Parathyroid adenoma (tissue), 2 donors: Measurements from ENCODE around the gene PDGFD.

ENCODE experiments used
- H2AFZ ChIP-seq: fragments of 300-600 bp; sonication (generic); one replicate; pipeline ENCODE4 v1.7.0; 2017; ENCODE audit warnings: antibody characterized with exemption, mild to moderate bottlenecking
- H3K27ac ChIP-seq: fragments of 300-600 bp; sonication (generic); one replicate; pipeline ENCODE4 v1.7.0; 2017
- H3K27me3 ChIP-seq: fragments of 300-600 bp; sonication (generic); one replicate; pipeline ENCODE4 v1.7.0; 2017; ENCODE audit warnings: low read length; ENCODE audit not compliant: control insufficient read depth, insufficient read depth
- H3K36me3 ChIP-seq: fragments of 300-600 bp; sonication (generic); one replicate; pipeline ENCODE4 v1.7.0; 2017; ENCODE audit warnings: low read length; ENCODE audit not compliant: control insufficient read depth, insufficient read depth
- H3K4me1 ChIP-seq: fragments of 300-600 bp; sonication (generic); one replicate; pipeline ENCODE4 v1.7.0; 2017; ENCODE audit warnings: control low read depth
- H3K4me2 ChIP-seq: fragments of 300-600 bp; sonication (generic); one replicate; pipeline ENCODE4 v1.7.0; 2017; ENCODE audit warnings: low read length
- H3K4me3 ChIP-seq: fragments of 300-600 bp; sonication (generic); one replicate; pipeline ENCODE4 v1.7.0; 2017; ENCODE audit warnings: low read depth, low read length
- H3K79me2 ChIP-seq: fragments of 300-600 bp; sonication (generic); one replicate; pipeline ENCODE4 v1.7.0; 2017; ENCODE audit warnings: control low read depth
- H3K9ac ChIP-seq: fragments of 300-600 bp; sonication (generic); one replicate; pipeline ENCODE4 v1.7.0; 2017; ENCODE audit warnings: mild to moderate bottlenecking
- H3K9me3 ChIP-seq: fragments of 300-600 bp; sonication (generic); one replicate; pipeline ENCODE4 v1.7.0; 2017; ENCODE audit warnings: low read length; ENCODE audit not compliant: control insufficient read depth
- TF ChIP-seq, protein P1 (sequence below): fragments of 300-600 bp; sonication (generic); IDR thresholded peaks from one replicate; pipeline ENCODE4 v1.7.0; 2017; ENCODE audit warnings: antibody characterized with exemption, mild to moderate bottlenecking
- donor health status: primary hyperparathyroidism.

PDGFD gene

DNA sequence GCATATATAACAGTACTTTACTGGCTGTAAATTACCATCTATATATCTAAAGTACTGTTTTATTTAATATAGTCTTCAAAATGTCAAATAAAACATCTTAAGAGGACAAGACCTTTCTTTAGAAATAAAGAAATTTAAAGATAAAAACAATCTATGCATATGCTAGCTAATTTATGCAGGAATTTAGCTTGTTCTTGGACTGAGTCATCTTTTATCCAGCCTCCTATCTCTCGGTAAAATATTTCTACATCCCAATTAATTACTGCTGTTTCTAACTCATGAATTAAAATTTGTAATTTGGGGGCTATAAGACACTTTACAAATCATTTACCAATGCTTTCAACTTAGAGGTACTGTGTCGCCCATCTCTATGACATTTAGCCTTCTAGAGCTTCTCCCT is 200.3 kb downstream of the PDGFD start:
- H3K36me3 ChIP-seq, result no peaks in the 10 kb centered on the region
- H2AFZ ChIP-seq, result no peak overlapping the region
- no peak overlapping the region for H3K9ac ChIP-seq
- no peaks in the 10 kb centered on the region for H3K4me1 ChIP-seq
- H3K4me3 ChIP-seq, result no peak overlapping the region
- no peaks in the 10 kb centered on the region for H3K79me2 ChIP-seq
- H3K4me2 ChIP-seq, result no peak overlapping the region
- no peaks in the 10 kb centered on the region for H3K9me3 ChIP-seq
- no peak overlapping the region for H3K27ac ChIP-seq
- TF ChIP-seq, protein P1, sequence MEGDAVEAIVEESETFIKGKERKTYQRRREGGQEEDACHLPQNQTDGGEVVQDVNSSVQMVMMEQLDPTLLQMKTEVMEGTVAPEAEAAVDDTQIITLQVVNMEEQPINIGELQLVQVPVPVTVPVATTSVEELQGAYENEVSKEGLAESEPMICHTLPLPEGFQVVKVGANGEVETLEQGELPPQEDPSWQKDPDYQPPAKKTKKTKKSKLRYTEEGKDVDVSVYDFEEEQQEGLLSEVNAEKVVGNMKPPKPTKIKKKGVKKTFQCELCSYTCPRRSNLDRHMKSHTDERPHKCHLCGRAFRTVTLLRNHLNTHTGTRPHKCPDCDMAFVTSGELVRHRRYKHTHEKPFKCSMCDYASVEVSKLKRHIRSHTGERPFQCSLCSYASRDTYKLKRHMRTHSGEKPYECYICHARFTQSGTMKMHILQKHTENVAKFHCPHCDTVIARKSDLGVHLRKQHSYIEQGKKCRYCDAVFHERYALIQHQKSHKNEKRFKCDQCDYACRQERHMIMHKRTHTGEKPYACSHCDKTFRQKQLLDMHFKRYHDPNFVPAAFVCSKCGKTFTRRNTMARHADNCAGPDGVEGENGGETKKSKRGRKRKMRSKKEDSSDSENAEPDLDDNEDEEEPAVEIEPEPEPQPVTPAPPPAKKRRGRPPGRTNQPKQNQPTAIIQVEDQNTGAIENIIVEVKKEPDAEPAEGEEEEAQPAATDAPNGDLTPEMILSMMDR, result no peak
- H3K27me3 ChIP-seq, result no peaks in the 10 kb centered on the region

DNA sequence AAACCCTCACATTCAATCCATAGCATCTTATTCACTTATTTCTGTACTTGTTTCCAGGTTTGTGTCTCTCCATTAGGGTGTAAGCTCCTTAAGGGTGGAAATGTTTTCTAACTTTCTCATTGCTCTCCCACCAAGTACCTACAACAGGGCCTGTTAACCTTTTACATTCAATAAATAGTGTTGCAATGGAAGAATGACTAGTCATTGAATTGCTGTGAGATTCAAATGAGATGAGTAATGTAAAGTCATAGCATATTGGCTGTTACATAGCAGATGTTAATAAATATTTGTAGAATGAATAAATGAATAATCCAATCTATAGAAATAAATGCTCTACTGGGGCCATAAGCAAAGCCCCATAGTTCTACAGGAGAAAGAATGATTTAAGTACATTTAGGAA is 202.9 kb downstream of the PDGFD start:
- Histone ChIP-seq H3K4me3 (no peak overlapping the region), H3K9me3 (no peaks in the 10 kb centered on the region), H3K4me1 (no peaks in the 10 kb centered on the region), H3K27ac (no peak overlapping the region), H3K36me3 (no peaks in the 10 kb centered on the region), H3K9ac (no peak overlapping the region), H3K27me3 (no peaks in the 10 kb centered on the region), H2AFZ (no peak overlapping the region), H3K79me2 (no peaks in the 10 kb centered on the region), H3K4me2 (no peak overlapping the region)
- TF ChIP-seq, protein P1, result no peak

DNA sequence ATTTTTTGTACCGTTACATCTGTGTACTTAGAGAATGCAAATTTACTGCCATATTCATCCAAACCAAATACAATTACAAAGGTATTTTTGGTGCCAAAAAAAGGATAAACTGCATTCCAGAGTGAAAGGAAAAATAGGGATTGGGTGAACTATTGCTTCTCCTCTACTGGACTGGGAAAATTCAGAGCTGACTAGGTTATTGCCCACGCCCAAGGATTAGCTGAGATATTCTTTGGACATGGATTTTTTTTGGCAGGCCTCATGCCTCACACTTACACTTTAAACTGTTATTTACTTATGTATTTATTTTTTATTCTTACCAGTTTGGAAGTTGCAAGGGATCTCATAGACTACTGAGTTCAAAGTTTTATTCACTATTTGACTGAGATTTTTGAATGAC is 203.8 kb downstream of the PDGFD start:
- Histone ChIP-seq H3K27ac (no peak overlapping the region), H3K9me3 (no peaks in the 10 kb centered on the region), H3K4me2 (no peak overlapping the region), H3K79me2 (no peaks in the 10 kb centered on the region), H3K4me1 (no peaks in the 10 kb centered on the region), H2AFZ (no peak overlapping the region), H3K27me3 (no peaks in the 10 kb centered on the region), H3K36me3 (no peaks in the 10 kb centered on the region), H3K4me3 (no peak overlapping the region), H3K9ac (no peak overlapping the region)
- TF ChIP-seq, protein P1, result no peak

DNA sequence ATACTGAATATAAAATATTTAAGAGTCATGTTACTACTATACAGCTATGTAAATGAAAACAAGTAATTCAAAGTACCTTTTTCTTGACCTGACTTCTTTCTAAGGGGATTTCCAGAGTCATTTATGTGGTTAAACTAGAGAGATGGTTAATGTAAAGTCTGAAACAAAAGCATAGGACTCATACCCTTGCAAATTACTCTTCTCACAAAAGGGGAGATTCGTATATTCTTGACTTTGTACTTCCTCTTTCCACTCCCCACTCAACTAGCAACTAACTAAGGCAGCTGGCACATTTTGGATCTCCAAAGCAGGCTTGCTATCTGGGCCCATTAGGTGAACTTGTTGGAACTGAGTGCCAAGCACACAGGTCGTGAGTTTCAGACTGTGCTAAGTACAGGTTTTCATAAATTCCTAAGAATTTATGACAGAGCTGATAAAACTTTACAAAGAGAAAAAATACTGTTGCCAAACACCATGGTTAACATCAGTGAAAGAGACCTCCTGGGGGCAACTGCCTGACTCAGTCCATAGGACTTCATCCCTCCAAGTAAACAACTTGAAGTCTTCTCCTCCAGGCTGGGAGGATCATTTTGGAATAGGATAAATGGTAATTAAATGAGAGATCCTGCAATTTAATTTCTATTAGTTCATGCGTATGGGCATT is 204.5 kb downstream of the PDGFD start:
- no peaks in the 10 kb centered on the region for H3K4me1 ChIP-seq
- TF ChIP-seq, protein P1, result no peak
- H3K27ac ChIP-seq, result no peak overlapping the region
- H3K36me3 ChIP-seq, result no peaks in the 10 kb centered on the region
- no peak overlapping the region for H3K9ac ChIP-seq
- no peak overlapping the region for H3K4me3 ChIP-seq
- no peak overlapping the region for H2AFZ ChIP-seq
- H3K9me3 ChIP-seq, result no peaks in the 10 kb centered on the region
- H3K4me2 ChIP-seq, result no peak overlapping the region
- no peaks in the 10 kb centered on the region for H3K79me2 ChIP-seq
- H3K27me3 ChIP-seq, result no peaks in the 10 kb centered on the region

DNA sequence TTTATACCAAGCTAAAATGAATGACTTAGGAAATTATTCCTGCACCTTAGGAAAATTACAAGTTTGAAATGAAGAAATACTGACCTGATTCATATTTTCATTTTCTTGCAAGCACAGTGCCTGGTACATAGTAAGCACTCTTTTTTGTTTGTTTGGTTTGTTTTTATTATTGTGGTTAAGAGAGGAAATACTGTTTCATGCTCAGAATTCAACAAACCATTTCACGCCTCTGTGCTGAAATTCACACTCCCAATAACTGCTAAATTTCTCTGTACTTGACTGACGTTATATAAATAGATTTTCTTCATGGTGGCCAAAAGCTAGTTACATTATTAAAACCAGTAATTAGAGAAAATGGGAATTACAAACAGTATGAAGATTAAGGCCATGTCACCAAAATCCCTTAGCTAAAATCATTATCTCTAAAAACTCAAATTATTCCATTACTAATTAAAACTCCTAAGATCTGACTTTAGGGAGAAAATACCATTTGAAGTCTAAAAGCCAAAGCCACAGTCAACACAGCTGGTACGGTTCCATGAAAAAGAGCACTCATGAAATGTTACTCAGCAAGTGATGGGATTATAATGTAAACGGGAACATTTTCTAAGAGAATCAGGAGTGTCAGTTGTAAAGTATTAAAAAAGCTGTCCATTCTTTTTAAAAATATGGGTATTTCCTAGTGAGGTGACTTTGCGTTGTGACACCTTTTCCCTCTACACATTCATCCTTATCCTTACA is 205.3 kb downstream of the PDGFD start:
- TF ChIP-seq, protein P1, result no peak
- Histone ChIP-seq H3K27me3 (no peaks in the 10 kb centered on the region), H2AFZ (no peak overlapping the region), H3K79me2 (no peaks in the 10 kb centered on the region), H3K4me1 (no peaks in the 10 kb centered on the region), H3K9ac (no peak overlapping the region), H3K9me3 (no peaks in the 10 kb centered on the region), H3K4me3 (no peak overlapping the region), H3K36me3 (no peaks in the 10 kb centered on the region), H3K4me2 (no peak overlapping the region), H3K27ac (no peak overlapping the region)
